ENCODE data around the gene IL36RN.
"Not testable (repeated sequence)": the region's sequence is repeated elsewhere in the genome, so short reads cannot be mapped to it uniquely, and the experiment has no call there.

IL36RN gene

DNA sequence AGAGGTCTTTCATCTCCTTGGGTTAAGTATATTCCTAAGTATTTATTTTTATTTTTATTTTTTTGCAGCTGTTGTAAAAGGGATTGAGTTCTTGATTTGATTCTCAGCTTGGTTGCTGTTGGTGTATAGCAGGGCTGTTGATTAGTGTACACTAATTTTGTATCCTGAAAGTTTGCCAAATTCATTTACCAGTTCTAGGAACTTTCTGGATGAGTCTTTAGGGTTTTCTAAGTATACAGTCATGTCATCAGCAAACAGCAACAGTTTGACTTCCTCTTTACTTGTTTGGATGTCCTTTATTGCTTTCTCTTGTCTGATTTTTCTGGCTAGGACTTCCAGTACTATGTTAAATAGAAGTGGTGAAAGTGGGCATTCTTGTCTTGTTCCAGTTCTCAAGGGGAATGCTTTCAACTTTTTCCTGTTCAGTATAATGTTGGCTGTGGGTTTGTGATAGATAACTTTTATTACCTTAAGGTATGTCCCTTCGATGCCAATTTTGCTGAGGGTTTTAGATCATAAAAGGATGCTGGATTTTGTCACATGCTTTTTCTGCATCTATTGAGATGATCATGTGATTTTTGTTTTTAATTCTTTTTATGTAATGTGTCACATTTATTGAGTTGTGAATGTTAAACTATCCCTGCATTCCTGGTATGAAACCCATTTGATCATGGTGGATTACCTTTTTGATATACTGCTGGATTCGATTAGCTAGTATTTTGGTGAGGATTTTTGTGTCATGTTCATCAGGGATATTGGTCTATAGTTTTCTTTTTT lies 38.0 kb downstream of the IL36RN start:
- in situ Hi-C loops (cut with MboI; ENCODE audit: low sequenced_read_pairs): not testable (repeated sequence)

DNA sequence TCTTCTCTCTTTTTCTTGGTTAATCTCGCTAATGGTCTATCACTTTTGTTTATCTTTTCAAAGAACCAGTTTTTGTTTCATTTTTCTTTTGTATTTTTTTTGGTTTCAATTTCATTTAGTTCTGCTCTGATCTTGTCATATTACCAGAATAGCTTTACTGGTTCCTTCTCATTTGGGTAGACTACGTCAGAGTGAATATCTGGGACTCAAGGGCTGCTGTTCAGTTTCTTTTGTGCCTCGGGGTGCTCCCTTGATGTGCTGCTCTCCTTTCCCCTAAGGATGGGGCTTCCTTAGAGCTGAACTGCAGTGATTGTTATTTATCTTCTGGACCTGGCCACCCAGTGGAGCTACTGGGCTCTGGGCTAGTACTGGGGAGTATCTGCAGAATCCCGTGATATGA lies 39.0 kb downstream of the IL36RN start:
- in situ Hi-C loops (cut with MboI; ENCODE audit: low sequenced_read_pairs): no loop called here

DNA sequence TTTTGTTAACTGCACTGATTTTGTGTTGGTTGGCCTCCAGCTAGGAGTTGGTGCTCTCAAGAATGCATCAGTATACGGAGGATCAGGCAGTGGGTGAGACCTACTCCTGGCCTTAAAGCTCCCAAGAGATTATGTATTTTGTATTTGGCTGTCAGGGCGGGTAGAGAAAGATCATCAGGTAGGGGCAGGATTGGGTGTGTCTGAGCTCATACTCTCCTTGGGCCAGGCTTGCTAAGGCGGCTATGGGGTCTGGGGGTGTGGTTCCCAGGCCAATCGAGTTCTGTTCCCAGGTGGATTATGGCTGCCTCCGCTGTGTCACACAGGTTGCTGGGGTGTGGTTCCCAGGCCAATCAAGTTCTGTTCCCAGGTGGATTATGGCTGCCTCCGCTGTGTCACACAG lies 39.5 kb downstream of the IL36RN start:
- in situ Hi-C loops (cut with MboI; ENCODE audit: low sequenced_read_pairs): no loop called here

DNA sequence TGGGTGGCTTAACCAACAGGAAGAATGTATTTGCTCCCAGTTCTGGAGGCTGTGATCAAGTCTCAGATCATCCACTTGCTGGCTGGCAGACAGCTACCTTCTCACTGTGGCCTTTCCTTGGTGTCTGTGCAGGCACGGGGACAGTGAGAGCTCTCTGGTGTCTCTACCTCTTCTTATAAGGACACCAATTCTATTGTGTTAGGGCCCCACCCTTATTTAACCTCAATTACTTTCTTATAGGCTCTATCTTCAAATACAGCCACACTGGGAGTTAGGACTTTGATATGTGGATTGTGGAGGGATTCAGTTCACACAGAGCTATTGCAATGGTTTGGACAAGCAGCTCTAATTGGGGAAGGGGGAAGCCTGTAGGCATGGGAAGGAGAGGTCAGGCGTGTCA lies 43.1 kb downstream of the IL36RN start:
- in situ Hi-C loops (cut with MboI; ENCODE audit: low sequenced_read_pairs): no loop called here

DNA sequence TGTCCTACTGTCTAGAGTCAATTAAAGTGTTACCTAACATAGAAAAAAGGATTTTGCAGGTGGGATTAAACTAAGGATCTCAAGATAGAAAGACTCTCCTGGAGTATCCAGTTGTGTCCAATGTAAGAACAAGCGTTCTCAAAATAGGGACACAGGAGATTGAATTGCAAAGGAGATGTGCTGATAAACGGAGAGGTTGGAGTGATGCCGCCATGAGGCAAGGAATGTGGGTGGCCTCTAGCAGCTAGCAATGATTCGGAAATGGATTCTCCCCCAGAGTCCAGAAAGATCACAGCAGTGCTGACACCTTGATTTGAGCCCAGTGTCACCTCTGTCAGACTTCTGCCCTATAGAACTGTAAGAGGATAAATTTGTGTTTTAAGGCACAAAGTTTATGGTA lies 44.3 kb downstream of the IL36RN start:
- in situ Hi-C loops (cut with MboI; ENCODE audit: low sequenced_read_pairs): no loop called here

DNA sequence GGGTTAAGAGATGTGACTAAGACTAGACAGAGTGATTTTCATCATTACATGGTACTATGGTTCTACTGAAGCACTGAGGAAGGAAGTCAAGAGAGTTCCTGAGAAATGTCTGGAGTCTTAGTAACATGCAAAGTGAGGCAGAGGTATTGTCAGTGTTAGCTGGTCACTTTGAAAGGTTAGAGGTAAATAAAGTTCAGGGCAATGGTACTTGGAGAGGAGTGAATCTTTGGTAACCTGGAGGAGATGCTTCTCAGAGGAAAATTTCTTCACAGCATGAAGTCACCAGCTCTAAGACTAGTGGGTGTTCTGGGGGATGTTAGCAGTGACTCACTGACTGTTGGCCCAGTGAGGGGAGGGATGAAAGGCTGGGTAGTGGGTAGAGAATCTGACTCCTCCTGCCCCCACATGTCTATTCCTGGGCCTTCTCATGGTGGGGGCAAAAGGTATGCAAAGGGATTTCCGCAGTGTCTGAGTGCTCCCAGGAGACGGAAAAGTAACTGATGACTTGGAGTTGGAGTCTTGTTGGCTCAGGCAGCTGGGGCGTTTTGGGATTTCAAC lies 45.1 kb downstream of the IL36RN start:
- in situ Hi-C loops (cut with MboI; ENCODE audit: low sequenced_read_pairs): no loop called here

DNA sequence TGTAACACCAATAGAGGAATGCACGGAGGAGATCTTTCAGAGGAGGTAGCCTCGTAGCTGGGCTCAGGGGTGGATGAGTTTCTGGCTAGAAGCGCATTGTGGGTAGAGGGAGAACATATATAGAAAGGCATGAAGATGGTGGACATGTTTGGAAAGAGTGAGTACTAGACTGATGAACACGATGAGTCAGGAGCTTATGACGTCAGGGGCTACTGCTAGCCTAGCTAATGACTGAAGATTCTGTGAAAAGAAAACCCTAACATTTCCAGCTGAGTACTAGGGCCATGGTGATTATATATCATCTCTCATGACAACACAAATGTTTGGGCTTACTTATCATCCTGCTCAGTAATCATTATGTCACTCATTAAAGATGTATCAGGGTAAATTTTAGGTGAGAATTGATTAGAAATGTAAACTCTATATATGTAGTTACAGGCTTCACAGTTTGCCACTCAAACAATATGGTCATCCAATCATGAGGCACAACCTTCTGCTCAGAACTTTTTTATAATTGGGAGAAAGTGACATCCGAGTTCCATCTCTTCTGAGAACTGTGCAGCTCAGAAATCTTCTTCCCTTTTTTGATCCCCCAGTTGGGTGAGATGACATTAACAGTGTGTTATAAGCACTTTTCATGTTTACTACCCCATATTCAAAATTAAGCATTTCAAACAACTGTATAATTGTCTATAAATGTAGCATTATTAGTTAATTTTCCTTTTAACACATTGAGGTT lies 46.2 kb downstream of the IL36RN start:
- in situ Hi-C loops (cut with MboI; ENCODE audit: low sequenced_read_pairs): no loop called here

DNA sequence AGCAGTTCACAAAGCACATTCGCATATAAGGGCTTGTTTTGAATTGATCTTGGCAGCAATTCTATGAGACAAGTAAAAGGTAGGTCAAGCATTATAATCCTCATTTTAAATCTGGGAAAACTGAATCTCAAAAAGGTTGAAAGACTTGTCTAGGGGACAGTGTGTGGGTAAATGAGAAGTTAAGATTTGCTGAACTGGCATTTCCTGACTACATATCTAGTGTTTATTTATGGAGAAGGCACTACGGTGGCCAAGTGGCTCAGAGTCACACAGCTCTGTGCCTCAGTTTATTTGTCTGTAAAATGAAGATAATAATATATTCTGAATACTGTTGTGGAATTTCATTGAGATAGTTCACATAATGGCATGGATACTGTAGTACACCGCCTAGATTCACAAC lies 52.1 kb downstream of the IL36RN start:
- in situ Hi-C loops (cut with MboI; ENCODE audit: low sequenced_read_pairs): no loop called here

DNA sequence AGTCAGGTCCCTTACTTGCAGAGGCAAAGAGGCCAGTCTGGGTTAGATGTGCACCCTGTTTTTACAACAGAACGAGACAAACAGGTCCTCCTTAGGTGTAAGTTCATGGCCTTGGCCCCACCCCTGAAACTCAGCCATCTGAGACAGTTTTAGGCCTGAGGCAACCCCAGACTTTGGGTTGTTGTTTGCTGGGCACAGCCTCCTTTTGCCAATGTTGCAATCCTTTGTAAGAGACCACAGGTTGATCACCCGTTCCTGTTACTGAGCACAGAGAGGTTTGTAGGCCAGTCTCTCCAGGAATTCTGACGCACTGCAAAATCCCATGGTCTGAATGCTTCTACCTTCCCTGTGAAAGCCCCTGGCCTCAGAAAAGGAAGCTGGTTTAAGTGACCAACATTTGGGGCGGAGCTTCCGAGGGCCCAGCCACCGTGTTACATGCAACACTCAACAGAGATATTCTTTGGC lies 52.9 kb downstream of the IL36RN start:
- in situ Hi-C loops (cut with MboI; ENCODE audit: low sequenced_read_pairs): no loop called here

DNA sequence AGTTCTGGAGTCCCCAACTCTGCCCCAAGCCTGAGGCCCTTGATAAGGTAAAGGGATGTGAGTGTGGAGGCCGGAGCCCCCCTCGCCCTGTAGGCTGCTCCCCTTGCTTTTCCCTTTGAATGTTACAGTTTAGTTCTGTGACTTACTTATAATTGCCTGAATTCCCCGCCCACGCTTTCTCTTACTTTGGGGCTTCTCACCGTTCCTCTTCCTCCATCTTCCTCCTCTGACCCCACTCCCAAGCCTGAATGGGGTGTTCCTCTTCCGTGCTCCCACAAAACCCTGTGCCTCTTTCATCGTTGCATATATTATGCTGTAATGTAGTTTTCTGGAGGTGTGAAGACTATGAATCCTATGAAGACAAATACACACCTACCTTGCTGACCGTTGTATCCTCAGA lies 53.4 kb downstream of the IL36RN start:
- in situ Hi-C loops (cut with MboI; ENCODE audit: low sequenced_read_pairs): no loop called here

DNA sequence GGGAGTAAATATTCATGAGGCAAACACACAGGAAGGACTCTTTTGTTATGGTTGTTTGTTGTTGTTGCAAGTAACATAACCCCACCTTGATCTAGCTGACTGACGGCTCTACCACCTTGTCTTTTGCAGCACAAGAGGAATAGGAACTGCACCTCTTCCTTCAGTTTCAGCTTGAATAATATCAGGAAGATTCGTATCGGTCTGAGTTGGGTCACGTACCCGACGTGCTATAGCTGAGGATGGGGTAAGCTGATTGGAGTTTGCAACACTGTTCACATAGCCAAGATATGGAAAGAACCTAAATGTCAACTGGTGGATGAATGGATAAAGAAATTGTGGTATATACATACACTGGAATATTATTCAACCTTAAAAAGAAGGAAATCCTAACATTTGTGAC lies 53.9 kb downstream of the IL36RN start:
- in situ Hi-C loops (cut with MboI; ENCODE audit: low sequenced_read_pairs): no loop called here

DNA sequence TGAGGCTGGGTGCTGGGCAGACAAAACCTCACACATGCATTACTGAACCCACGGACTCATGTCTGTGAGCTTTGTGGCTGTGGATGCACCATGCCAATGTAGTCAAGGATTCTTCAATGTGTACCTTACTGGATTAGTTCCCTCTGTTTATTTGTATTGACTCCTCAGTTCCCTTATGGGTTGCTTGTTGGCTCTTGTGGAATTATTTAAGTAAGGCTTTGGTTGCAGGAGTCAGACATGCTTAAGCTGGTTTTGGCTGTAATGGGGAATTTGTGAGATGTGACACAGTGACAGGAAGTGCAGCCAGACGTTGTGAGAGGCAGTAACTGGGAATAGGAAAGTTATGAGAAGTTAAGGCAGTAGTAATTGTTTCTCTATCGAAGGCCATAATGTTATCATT lies 54.8 kb downstream of the IL36RN start:
- in situ Hi-C loops (cut with MboI; ENCODE audit: low sequenced_read_pairs): no loop called here
